ENCODE results near the gene DAP3.
"Not testable (repeated sequence)": the region's sequence is repeated elsewhere in the genome, so short reads cannot be mapped to it uniquely, and the experiment has no call there.

Gene DAP3

DNA sequence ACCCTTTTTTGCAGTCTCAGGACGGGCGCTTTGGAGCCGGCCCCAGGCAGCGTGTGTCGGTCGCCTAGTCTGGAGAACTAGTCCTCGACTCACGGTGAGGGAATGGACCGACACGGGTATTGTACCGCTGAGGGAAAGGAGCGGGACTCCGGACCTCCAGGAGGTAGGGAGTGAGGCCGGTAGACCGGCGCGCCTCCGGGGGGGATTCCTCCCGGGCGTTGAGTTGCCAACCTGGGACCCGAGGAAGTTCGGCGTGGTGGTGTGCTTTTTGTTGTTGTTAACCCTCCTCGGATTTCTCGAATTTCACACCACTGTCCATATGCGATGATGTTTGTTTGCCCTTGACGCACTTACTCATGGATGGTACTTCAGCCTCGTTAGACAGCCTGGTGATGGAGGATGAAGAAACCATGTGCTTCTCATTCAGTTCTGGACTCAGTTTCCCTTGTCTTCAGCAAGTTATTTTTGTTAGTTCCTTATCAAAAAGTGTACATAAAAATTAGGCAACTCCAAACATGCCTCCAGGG, at the start of gene DAP3:
DAP3 (plus strand) TSS at position 11 of the 527 bp plus-strand sequence. CDS start 20,689 bp downstream, outside the sequence.
- DNase-seq (ENCODE audit: low spot score), result not testable (repeated sequence)

GRCh38 chr1:155640367-155640766, 48.5 kb upstream of the DAP3 start:
- no peak for DNase-seq (ENCODE audit: low spot score)

- DNase-seq (ENCODE audit: low spot score), result not testable (repeated sequence)
Observed at GRCh38 chr1:155642559-155643180, 46.2 kb upstream of the DAP3 start.

DNA sequence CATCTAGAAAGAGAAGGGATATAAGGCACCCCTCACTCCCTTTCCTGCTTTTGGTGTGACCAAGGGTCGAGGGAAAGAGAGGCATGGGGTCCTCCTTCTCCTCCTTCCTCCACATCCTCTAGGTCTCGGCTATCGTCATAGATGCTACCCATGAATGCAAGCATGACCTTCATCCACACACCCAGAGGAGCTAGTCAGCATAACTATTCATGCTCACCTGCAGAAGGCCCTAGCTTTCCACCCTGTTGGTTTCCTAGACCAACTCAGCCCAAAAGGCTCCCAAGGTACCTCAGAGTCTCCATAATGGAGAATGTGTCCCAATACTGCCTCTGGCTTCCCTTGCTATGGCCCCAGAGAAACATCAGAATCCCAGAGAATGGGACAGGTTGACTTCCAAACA, 45.7 kb upstream of the DAP3 start:
- DNase-seq (ENCODE audit: low spot score), result no peak

GRCh38 chr1:155645034-155645598, 43.8 kb upstream of the DAP3 start:
- DNase-seq (ENCODE audit: low spot score), result no peak

- no peak for DNase-seq (ENCODE audit: low spot score)
Observed at GRCh38 chr1:155645648-155646047, 43.2 kb upstream of the DAP3 start.

- DNase-seq (ENCODE audit: low spot score), result no peak
Observed at GRCh38 chr1:155646307-155646706, 42.6 kb upstream of the DAP3 start.

- DNase-seq (ENCODE audit: low spot score), result no peak
Observed at GRCh38 chr1:155648207-155649147, 40.4 kb upstream of the DAP3 start.

GRCh38 chr1:155649676-155650075, 39.2 kb upstream of the DAP3 start:
- no peak for DNase-seq (ENCODE audit: low spot score)

DNA sequence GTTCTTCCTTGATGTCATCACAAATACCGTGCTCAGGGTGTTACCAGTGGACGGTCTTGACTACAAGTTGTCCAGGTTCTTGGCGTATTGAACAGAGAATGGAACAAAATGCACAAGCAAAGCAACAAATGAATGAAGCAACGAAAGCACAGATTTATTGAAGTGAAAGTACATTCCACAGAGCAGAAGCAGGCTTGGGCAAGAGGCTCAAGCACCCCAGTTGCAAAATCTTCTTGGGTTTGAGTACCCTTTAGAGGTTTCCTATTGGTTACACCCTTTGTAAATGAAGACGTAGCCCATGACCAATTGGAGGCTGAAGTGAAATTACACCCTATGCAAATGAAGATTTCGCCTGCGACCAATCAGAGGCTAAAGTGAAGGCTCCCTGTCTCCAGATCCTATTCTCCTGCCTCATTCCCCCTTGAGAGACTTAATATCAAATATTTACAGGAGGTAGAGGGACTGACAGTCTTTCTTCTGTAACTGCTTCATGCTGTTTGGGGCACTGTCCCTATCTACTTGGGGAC, 38.6 kb upstream of the DAP3 start:
- no peak for DNase-seq (ENCODE audit: low spot score)

DNA sequence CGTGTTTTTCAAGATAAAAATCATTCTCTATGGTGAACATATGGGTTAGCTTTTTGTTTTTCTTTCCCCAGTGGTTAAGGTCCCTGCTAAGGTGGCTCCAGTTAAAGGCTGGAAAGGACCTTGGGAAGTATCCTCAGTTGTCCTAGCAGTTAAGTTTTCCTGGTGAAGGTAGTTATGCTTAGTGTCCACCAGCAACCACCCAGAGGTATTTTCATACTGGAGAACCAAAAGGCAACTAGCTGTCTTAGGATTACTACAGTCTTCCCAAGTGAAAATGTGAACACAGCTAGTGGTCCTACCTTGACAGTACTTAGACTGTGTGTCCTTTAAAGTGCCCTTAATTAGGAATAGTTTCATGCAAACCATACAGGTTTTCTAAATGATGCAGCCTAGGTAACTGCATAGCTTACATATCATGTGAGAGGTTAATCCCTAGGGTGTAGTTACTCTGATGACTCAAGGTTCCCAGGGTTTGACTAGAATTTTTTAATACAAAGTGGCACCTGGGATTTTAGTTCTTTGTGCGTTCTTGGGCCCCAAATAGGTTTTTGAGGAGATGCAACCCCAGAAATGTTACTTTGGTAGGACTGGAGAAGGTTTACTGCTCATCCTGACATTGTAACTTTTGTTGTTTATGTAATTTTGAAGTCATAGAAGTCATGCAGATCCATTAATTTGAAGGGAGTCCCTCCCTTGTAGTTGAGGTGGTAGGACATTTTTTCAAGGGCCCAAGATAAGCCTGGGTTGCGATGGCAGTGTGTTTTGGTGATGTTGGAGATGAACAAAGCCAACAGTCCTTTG, 36.8 kb upstream of the DAP3 start:
- DNase-seq (ENCODE audit: low spot score), result no peak

GRCh38 chr1:155652951-155653350, 35.9 kb upstream of the DAP3 start:
- DNase-seq (ENCODE audit: low spot score), result no peak

GRCh38 chr1:155657463-155657862, 31.4 kb upstream of the DAP3 start:
- no peak for DNase-seq (ENCODE audit: low spot score)

GRCh38 chr1:155661239-155661638, 27.7 kb upstream of the DAP3 start:
- not testable (repeated sequence) for DNase-seq (ENCODE audit: low spot score)

DNA sequence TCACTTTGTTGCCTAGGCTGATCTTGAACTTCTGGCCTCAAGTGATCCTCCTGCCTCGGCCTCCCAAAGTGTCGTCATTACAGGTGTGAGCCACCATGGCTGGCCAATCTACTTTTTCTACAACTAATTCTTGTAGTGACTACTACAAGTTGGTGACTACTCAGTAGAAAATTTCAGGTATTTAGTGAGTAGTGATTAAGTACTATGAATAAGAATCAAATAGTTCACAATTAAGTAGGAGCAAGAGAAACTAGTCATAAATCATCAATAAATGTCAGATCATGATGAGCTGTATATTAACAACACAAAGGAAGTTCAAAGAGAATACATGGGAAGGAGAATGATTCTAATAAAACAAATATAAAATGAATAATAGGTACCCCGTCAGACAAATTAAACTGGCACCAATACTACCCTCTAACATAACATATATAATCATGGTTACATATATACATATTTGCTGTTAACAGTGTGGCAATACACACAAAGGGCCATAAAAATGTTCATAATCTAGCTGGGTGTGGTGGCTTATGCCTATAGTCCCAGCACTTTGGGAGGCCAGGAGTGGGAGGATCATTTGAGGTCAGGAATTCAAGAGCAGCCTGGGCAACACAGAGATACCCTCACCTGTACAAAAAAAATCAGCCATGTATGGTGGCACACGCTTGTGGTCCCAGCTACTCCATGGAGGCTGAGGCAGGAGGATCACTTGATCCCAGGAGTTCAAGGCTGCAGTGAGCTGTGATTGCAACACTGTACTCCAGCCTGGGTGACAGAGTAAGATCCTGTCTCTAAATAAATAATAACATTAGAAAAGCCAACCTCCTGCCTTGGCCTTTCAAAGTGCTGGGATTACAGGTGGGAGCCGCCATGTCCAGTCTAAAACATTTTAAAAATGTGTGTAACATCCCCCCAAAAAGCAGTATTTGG, 19.4 kb upstream of the DAP3 start:
- DNase-seq (ENCODE audit: low spot score), result no peak

- no peak for DNase-seq (ENCODE audit: low spot score)
Observed at GRCh38 chr1:155671750-155672149, 17.1 kb upstream of the DAP3 start.

DNA sequence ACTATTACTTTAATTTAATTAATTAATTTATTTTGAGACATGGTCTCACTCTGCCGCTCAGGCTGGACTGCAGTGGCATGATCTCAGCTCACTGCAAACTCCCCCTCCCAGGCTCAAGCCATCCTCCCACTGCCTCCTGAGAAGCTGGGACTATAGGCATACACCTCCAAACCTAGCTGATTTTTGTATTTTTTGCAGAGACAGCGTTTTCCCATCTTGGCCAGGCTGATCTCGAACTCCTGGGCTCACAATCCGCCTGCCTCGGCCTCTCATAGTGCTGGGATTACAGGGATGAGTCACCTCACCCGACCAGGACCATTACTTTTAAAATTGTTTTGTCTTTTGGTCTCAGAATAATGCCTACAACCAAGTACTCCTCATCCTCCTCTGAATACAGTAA, 15.9 kb upstream of the DAP3 start:
- no peak for DNase-seq (ENCODE audit: low spot score)

DNA sequence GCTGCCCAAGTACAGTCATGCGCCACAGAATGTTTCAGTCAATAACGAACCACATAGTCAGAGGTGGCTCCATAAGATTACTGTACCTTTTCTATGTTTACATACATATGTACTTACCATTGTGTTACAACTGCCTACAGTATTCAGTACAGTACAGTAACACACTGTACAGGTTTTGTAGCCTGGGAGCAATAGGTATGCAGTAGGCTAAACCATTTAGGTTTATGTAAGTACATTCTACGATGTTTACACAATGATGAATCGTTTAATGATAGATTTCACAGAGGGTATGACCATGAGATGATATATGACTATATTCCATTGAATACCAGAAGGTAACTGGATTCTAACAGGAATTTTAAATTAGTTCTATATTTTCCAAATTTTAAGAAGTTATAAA, 10.9 kb upstream of the DAP3 start:
- no peak for DNase-seq (ENCODE audit: low spot score)

GRCh38 chr1:155678992-155679391, 9.9 kb upstream of the DAP3 start:
- DNase-seq (ENCODE audit: low spot score), result not testable (repeated sequence)

- no peak for DNase-seq (ENCODE audit: low spot score)
Observed at GRCh38 chr1:155680531-155680930, 8.4 kb upstream of the DAP3 start.

DNA sequence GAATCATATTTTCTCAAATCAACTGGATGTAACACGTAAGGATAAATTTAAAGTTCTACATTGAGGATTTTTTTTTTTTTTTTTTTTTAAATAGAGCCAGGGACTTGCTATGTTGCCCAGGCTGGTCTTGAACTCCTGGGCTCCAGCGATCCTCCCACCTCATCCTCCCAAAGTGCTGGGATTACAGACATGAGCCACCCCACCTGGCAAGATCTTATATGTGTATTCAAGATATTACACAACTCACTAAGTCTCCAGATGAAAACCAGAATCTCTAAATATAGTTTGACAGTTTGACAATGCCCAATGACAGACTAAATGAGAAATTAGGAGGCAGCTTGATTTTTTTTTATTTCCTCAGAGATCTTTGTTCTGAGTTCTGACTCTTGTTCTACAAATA, 7.1 kb upstream of the DAP3 start:
- no peak for DNase-seq (ENCODE audit: low spot score)

Data from CD4-positive, alpha-beta T cell treated with Interleukin-15 for 4 hours (primary cell).